Osteoblast (primary cell): Measurements from ENCODE around the gene ABCA4. TPM values are rescaled to one million over a fixed set of nuclear protein-coding genes. Genes with fewer than 3 reads are reported as not detected.
A peak's percentile ranks its signal among the peaks of the same experiment; 100 is the strongest.

Source experiments
- DNase-seq: peaks from one replicate; pipeline ENCODE4 v3.0.0; 2011; ENCODE audit warnings: low spot score, mixed read lengths; ENCODE audit not compliant: insufficient read length; ENCODE audit errors: missing footprints
- H2AFZ ChIP-seq: 2 replicates; pipeline ENCODE4 v1.6.0; 2011; ENCODE audit warnings: mild to moderate bottlenecking, low read length
- H3K27ac ChIP-seq: 2 replicates; pipeline ENCODE4 v1.5.1; 2011; ENCODE audit warnings: mild to moderate bottlenecking, low read depth, low read length, moderate library complexity
- H3K27me3 ChIP-seq: 2 replicates; pipeline ENCODE4 v1.6.0; 2012; ENCODE audit warnings: mild to moderate bottlenecking, control low read depth, inconsistent platforms, low read length, moderate library complexity; ENCODE audit not compliant: insufficient read depth
- H3K36me3 ChIP-seq: 2 replicates; pipeline ENCODE4 v1.5.1; 2011; ENCODE audit warnings: mild to moderate bottlenecking, low read length, control low read depth, moderate library complexity; ENCODE audit not compliant: insufficient read depth
- H3K4me1 ChIP-seq: 2 replicates; pipeline ENCODE4 v1.5.1; 2011; ENCODE audit warnings: mild to moderate bottlenecking, low read length, control low read depth, moderate library complexity; ENCODE audit not compliant: insufficient read depth
- H3K4me2 ChIP-seq: 2 replicates; pipeline ENCODE4 v1.6.0; 2011; ENCODE audit warnings: mild to moderate bottlenecking, low read length; ENCODE audit not compliant: insufficient read depth
- H3K4me3 ChIP-seq: fragments of 200-600 bp; sonication (generic); 3 replicates; pipeline ENCODE4 v1.5.1; 2012; ENCODE audit warnings: mild to moderate bottlenecking, low read length, inconsistent platforms; ENCODE audit not compliant: insufficient read depth
- H3K79me2 ChIP-seq: 2 replicates; pipeline ENCODE4 v1.6.0; 2012; ENCODE audit warnings: mild to moderate bottlenecking, low read length, control low read depth, inconsistent platforms; ENCODE audit not compliant: insufficient read depth
- H3K9me3 ChIP-seq: 2 replicates; pipeline ENCODE4 v1.5.1; 2011; ENCODE audit warnings: low read depth, low read length, control low read depth
- H4K20me1 ChIP-seq: 2 replicates; pipeline ENCODE4 v1.6.0; 2012; ENCODE audit warnings: mild to moderate bottlenecking, low read length, control low read depth; ENCODE audit not compliant: insufficient read depth
- total RNA-seq: library from RNA; depleted of rRNA; stranded (reverse); fragments of >200 nt; gene quantifications from 2 replicates; pipeline ENCODE4 v1.2.3, GENCODE V29; 2012
- TF ChIP-seq, protein P1 (sequence below): IDR thresholded peaks from 2 replicates; pipeline ENCODE4 v1.5.1; 2011; ENCODE audit warnings: mild to moderate bottlenecking, low read depth, low read length, moderate library complexity; ENCODE audit errors: extremely low read depth

ABCA4 gene
- total RNA-seq, 1 donor: 1.1 TPM

DNA sequence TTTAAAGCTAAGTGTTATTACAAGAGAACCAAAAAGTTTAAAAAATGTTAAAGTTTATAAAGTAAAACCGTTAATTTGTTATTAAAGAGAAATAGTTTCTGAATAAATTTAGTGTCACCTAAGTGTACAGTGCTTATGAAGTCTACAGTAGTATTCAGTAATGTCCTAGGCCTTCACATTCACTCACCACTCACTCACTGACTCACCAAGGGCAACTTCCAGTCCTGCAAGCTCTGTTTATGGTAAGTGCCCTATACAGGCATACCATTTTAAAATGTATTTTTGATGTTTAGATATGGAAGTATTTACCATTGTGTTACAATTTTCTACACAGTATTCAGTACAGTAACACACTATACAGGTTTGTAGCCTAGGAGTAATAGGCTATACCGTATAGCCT, 151.6 kb downstream of the ABCA4 start:
- Histone ChIP-seq H3K4me1 (peaks cover 25% of the 10 kb centered on the region), H3K9me3 (no peaks in the 10 kb centered on the region), H3K79me2 (no peaks in the 10 kb centered on the region), H3K4me3 (no peak overlapping the region), H3K4me2 (no peak overlapping the region), H3K27ac (no peak overlapping the region), H3K27me3 (no peaks in the 10 kb centered on the region), H4K20me1 (no peaks in the 10 kb centered on the region), H3K36me3 (no peaks in the 10 kb centered on the region), H2AFZ (no peak overlapping the region)
- no peak for DNase-seq
- TF ChIP-seq, protein P1, sequence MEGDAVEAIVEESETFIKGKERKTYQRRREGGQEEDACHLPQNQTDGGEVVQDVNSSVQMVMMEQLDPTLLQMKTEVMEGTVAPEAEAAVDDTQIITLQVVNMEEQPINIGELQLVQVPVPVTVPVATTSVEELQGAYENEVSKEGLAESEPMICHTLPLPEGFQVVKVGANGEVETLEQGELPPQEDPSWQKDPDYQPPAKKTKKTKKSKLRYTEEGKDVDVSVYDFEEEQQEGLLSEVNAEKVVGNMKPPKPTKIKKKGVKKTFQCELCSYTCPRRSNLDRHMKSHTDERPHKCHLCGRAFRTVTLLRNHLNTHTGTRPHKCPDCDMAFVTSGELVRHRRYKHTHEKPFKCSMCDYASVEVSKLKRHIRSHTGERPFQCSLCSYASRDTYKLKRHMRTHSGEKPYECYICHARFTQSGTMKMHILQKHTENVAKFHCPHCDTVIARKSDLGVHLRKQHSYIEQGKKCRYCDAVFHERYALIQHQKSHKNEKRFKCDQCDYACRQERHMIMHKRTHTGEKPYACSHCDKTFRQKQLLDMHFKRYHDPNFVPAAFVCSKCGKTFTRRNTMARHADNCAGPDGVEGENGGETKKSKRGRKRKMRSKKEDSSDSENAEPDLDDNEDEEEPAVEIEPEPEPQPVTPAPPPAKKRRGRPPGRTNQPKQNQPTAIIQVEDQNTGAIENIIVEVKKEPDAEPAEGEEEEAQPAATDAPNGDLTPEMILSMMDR: no peak

DNA sequence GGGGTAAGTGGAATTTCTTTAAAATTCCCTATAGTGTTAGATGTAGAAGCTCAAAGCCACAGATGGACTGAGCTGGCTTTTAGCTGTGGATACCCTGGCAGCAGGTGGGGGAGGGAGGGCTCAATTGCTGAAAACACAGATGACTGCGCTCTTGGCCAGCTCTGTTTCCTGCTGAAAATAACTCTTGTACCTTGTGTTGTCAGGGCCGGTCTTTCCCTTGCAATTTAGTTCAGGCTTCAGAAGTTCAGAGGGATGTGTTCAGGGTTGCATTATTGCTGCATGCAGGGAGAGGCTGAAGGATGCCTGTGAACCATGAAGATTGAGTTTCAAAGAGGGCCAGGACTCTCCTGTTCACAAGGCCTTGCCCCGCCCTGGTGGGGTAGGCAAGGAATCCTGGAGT, 153.6 kb downstream of the ABCA4 start:
- Histone ChIP-seq H4K20me1 (no peaks in the 10 kb centered on the region), H3K9me3 (no peaks in the 10 kb centered on the region), H3K79me2 (no peaks in the 10 kb centered on the region), H3K27ac (no peak overlapping the region), H2AFZ (peak overlapping the region; percentile 58), H3K4me3 (no peak overlapping the region), H3K4me1 (peaks cover 38% of the 10 kb centered on the region), H3K4me2 (no peak overlapping the region), H3K27me3 (no peaks in the 10 kb centered on the region), H3K36me3 (no peaks in the 10 kb centered on the region)
- TF ChIP-seq, protein P1: no peak
- DNase-seq: no peak

DNA sequence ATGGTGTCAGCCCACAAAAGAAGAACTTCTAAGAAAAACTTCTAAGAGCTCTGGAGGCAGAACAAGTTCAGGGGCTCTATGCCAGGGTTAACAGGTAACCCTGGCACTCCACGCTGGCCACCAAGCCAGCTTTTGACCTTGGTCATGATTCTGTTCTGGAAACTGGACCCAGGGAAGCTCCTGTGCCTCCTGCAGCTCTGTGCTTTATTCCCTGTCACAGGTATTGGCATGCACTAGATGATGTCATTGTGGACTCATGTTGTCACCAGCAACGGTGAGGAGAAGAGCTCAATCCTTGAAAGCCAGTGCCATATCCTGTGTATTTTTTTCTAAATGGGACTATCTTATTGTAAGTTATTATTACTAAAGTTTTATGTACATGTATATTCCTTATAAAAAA, 155.1 kb downstream of the ABCA4 start:
- H3K9me3 ChIP-seq: no peaks in the 10 kb centered on the region
- H3K4me1 ChIP-seq: peaks cover 45% of the 10 kb centered on the region
- no peaks in the 10 kb centered on the region for H4K20me1 ChIP-seq
- no peak overlapping the region for H2AFZ ChIP-seq
- TF ChIP-seq, protein P1: no peak
- no peak overlapping the region for H3K27ac ChIP-seq
- H3K27me3 ChIP-seq: no peaks in the 10 kb centered on the region
- H3K4me3 ChIP-seq: no peak overlapping the region
- H3K4me2 ChIP-seq: no peak overlapping the region
- H3K79me2 ChIP-seq: no peaks in the 10 kb centered on the region
- DNase-seq: no peak
- no peaks in the 10 kb centered on the region for H3K36me3 ChIP-seq

DNA sequence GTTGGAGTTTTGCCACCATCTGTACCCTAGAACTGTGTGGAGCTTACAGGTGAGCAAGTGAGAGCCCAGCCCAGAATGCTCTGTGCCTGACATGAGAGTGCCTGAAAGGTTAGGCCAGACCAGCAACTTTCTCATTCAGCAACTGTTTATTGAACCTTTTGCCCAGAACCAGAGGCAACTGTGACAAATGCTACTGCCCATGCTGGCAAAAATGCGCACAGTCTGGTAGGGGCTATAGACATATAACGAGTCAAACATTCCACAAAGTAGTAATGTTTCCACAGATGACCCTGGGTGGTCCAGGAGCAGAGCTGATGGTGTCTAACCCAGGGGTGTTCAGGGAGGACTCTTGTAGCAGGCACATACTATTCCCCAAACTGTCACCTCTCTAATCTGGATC, 155.7 kb downstream of the ABCA4 start:
- TF ChIP-seq, protein P1: no peak
- Histone ChIP-seq H2AFZ (no peak overlapping the region), H4K20me1 (no peaks in the 10 kb centered on the region), H3K4me2 (no peak overlapping the region), H3K27me3 (no peaks in the 10 kb centered on the region), H3K36me3 (no peaks in the 10 kb centered on the region), H3K4me3 (no peak overlapping the region), H3K27ac (peak overlapping the region; percentile 63), H3K9me3 (no peaks in the 10 kb centered on the region), H3K4me1 (peaks cover 49% of the 10 kb centered on the region), H3K79me2 (no peaks in the 10 kb centered on the region)
- no peak for DNase-seq
